Osteoblast (primary cell): ENCODE data around the gene DDX6. TPM values are rescaled to one million over a fixed set of nuclear protein-coding genes. Genes with fewer than 3 reads are reported as not detected.

Experiments
- DNase-seq: peaks from one replicate; pipeline ENCODE4 v3.0.0; 2011; ENCODE audit warnings: low spot score, mixed read lengths; ENCODE audit not compliant: insufficient read length; ENCODE audit errors: missing footprints
- H2AFZ ChIP-seq: 2 replicates; pipeline ENCODE4 v1.6.0; 2011; ENCODE audit warnings: mild to moderate bottlenecking, low read length
- H3K27ac ChIP-seq: 2 replicates; pipeline ENCODE4 v1.5.1; 2011; ENCODE audit warnings: mild to moderate bottlenecking, low read depth, low read length, moderate library complexity
- H3K27me3 ChIP-seq: 2 replicates; pipeline ENCODE4 v1.6.0; 2012; ENCODE audit warnings: mild to moderate bottlenecking, control low read depth, inconsistent platforms, low read length, moderate library complexity; ENCODE audit not compliant: insufficient read depth
- H3K36me3 ChIP-seq: 2 replicates; pipeline ENCODE4 v1.5.1; 2011; ENCODE audit warnings: mild to moderate bottlenecking, low read length, control low read depth, moderate library complexity; ENCODE audit not compliant: insufficient read depth
- H3K4me1 ChIP-seq: 2 replicates; pipeline ENCODE4 v1.5.1; 2011; ENCODE audit warnings: mild to moderate bottlenecking, low read length, control low read depth, moderate library complexity; ENCODE audit not compliant: insufficient read depth
- H3K4me2 ChIP-seq: 2 replicates; pipeline ENCODE4 v1.6.0; 2011; ENCODE audit warnings: mild to moderate bottlenecking, low read length; ENCODE audit not compliant: insufficient read depth
- H3K4me3 ChIP-seq: fragments of 200-600 bp; sonication (generic); 3 replicates; pipeline ENCODE4 v1.5.1; 2012; ENCODE audit warnings: mild to moderate bottlenecking, low read length, inconsistent platforms; ENCODE audit not compliant: insufficient read depth
- H3K79me2 ChIP-seq: 2 replicates; pipeline ENCODE4 v1.6.0; 2012; ENCODE audit warnings: mild to moderate bottlenecking, low read length, control low read depth, inconsistent platforms; ENCODE audit not compliant: insufficient read depth
- H3K9me3 ChIP-seq: 2 replicates; pipeline ENCODE4 v1.5.1; 2011; ENCODE audit warnings: low read depth, low read length, control low read depth
- H4K20me1 ChIP-seq: 2 replicates; pipeline ENCODE4 v1.6.0; 2012; ENCODE audit warnings: mild to moderate bottlenecking, low read length, control low read depth; ENCODE audit not compliant: insufficient read depth
- total RNA-seq: library from RNA; depleted of rRNA; stranded (reverse); fragments of >200 nt; gene quantifications from 2 replicates; pipeline ENCODE4 v1.2.3, GENCODE V29; 2012
- TF ChIP-seq, protein P1 (sequence below): IDR thresholded peaks from 2 replicates; pipeline ENCODE4 v1.5.1; 2011; ENCODE audit warnings: mild to moderate bottlenecking, low read depth, low read length, moderate library complexity; ENCODE audit errors: extremely low read depth

The DDX6 gene
- total RNA-seq, 1 donor: 122 TPM

DNA sequence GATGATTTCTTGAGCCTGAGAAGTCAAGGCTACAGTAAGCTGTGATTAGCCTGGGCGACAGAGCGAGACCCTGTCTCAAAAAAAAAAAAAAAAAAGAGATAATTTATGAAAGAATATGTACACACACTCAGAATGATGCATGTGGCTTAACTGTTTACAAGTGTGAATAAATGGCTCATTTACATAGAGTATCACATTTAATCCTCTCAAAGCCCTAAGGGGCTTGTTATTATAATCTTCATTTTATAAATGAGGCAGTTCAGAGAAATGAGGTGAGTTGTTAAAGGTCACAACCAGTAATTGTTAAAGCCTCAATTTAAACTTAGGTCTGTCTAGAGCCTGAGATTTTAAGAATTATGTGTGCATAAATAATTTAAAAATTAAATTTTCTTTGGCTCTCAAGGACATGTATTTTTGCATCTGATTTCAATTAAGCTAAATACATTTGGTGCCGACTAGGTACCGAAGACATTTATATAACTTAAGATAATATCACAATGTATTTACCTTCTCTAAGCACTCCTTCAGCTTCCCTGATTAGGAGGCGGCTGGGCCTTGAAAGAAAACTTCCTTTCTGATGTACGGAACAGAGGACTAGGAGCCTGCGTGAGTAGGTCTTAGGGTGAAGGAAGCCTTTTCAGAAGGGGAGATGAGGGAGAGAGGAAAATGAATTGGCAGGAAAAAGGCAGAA, 28.5 kb upstream of the DDX6 start:
- Histone ChIP-seq H2AFZ (no peak overlapping the region), H3K36me3 (no peaks in the 10 kb centered on the region), H3K27me3 (peaks cover 3% of the 10 kb centered on the region), H4K20me1 (no peaks in the 10 kb centered on the region), H3K4me1 (peaks cover 5% of the 10 kb centered on the region), H3K27ac (no peak overlapping the region), H3K9me3 (no peaks in the 10 kb centered on the region), H3K4me2 (no peak overlapping the region), H3K4me3 (no peak overlapping the region), H3K79me2 (no peaks in the 10 kb centered on the region)
- TF ChIP-seq, protein P1, sequence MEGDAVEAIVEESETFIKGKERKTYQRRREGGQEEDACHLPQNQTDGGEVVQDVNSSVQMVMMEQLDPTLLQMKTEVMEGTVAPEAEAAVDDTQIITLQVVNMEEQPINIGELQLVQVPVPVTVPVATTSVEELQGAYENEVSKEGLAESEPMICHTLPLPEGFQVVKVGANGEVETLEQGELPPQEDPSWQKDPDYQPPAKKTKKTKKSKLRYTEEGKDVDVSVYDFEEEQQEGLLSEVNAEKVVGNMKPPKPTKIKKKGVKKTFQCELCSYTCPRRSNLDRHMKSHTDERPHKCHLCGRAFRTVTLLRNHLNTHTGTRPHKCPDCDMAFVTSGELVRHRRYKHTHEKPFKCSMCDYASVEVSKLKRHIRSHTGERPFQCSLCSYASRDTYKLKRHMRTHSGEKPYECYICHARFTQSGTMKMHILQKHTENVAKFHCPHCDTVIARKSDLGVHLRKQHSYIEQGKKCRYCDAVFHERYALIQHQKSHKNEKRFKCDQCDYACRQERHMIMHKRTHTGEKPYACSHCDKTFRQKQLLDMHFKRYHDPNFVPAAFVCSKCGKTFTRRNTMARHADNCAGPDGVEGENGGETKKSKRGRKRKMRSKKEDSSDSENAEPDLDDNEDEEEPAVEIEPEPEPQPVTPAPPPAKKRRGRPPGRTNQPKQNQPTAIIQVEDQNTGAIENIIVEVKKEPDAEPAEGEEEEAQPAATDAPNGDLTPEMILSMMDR: no peak
- DNase-seq: no peak

DNA sequence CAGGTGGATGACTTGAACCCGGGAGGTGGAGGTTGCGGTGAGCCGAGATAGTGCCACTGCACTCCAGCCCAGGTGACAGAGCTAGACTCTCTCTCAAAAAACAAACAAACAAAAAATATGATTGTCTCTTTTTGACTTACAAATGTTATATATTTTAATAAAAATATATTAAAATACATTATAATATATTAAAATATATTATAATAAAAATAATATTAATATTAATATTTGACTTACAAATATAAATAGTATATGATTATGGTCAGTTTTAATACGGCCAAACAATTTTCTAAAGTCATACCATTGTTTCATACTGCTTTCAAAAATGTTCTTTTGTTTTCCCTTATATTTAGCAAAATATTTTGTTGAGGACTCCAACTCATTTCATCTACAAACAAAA, 27.2 kb upstream of the DDX6 start:
- no peaks in the 10 kb centered on the region for H3K79me2 ChIP-seq
- H3K36me3 ChIP-seq: no peaks in the 10 kb centered on the region
- no peak overlapping the region for H3K4me3 ChIP-seq
- DNase-seq: no peak
- TF ChIP-seq, protein P1: no peak
- H3K4me2 ChIP-seq: no peak overlapping the region
- peaks cover 5% of the 10 kb centered on the region for H3K4me1 ChIP-seq
- H2AFZ ChIP-seq: no peak overlapping the region
- H4K20me1 ChIP-seq: no peaks in the 10 kb centered on the region
- no peak overlapping the region for H3K27ac ChIP-seq
- peaks cover 3% of the 10 kb centered on the region for H3K27me3 ChIP-seq
- no peaks in the 10 kb centered on the region for H3K9me3 ChIP-seq

DNA sequence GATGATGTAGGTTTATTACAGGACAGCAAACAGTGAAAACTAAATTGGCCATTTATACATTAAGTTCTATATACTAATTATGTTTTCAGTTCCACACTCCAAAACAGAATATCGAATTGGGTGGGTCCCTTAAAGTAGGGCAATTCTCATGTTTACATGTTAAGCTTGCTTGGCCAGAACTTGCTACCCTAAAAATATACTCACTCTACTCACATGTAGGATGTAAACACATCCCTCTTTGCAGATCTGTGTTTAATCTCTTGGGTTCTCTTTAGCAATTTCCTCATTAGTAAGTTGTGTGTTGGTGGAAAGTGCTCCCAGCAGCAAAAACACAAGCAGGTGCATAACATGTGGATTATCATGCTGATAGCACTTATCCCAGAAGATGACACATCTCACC, 22.6 kb upstream of the DDX6 start:
- Histone ChIP-seq H4K20me1 (no peaks in the 10 kb centered on the region), H3K9me3 (no peaks in the 10 kb centered on the region), H2AFZ (no peak overlapping the region), H3K36me3 (no peaks in the 10 kb centered on the region), H3K4me1 (no peaks in the 10 kb centered on the region), H3K4me3 (no peak overlapping the region), H3K79me2 (no peaks in the 10 kb centered on the region), H3K27ac (no peak overlapping the region), H3K4me2 (no peak overlapping the region), H3K27me3 (peaks cover 4% of the 10 kb centered on the region)
- no peak for DNase-seq
- TF ChIP-seq, protein P1: no peak

DNA sequence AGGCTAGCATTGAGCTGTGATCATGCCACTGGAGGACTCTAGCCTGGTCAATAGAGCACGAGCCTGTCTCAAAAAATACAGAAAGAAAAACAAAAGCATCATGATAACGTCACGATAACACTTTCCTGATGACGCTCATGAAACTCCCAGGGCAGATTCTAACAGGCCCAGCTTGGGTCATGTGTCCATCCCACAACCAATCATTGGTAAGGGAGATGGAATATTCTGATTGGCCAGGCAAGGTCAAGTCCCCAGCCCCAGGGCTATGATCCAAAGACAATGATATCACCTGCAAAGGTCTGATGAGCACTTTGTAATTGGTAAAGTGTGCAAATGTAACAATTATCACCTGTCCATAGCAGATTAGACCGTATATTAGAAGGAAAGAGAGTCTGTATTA, 21.5 kb upstream of the DDX6 start:
- no peaks in the 10 kb centered on the region for H3K9me3 ChIP-seq
- peaks cover 4% of the 10 kb centered on the region for H3K27me3 ChIP-seq
- no peaks in the 10 kb centered on the region for H3K79me2 ChIP-seq
- no peaks in the 10 kb centered on the region for H3K4me1 ChIP-seq
- H3K4me2 ChIP-seq: no peak overlapping the region
- no peak for DNase-seq
- H3K36me3 ChIP-seq: no peaks in the 10 kb centered on the region
- H4K20me1 ChIP-seq: no peaks in the 10 kb centered on the region
- no peak overlapping the region for H2AFZ ChIP-seq
- no peak overlapping the region for H3K4me3 ChIP-seq
- TF ChIP-seq, protein P1: no peak
- H3K27ac ChIP-seq: no peak overlapping the region
